Effector memory CD8-positive, alpha-beta T cell (primary cell): ENCODE data around the gene SIRPB2.

Experiments used
- ATAC-seq: fragments of 150-1000 bp; cut with Tn5 transposase; replicated peaks from 2 replicates; pipeline ENCODE4 v1.10.0; 2021; ENCODE audit warnings: mild to moderate bottlenecking, moderate library complexity
- DNase-seq, 3 experiments: peaks; one replicate each; pipeline ENCODE4 v3.0.0; 2021
- H3K27ac Mint-ChIP-seq, 2 donors: one replicate each; pipeline ENCODE4 v1.8.0; 2022; ENCODE audit warnings: mild to moderate bottlenecking in 2 of 2, mixed read lengths in 2 of 2, moderate library complexity in 2 of 2
- H3K27me3 Mint-ChIP-seq, 2 donors: one replicate each; pipeline ENCODE4 v1.8.0; 2022; ENCODE audit warnings: mixed read lengths in 2 of 2
- H3K36me3 Mint-ChIP-seq: one replicate; pipeline ENCODE4 v1.8.0; 2022; ENCODE audit warnings: mild to moderate bottlenecking, moderate library complexity, mixed read lengths; ENCODE audit not compliant: insufficient read depth
- H3K4me1 Mint-ChIP-seq, 2 donors: one replicate each; pipeline ENCODE4 v1.8.0; 2022; ENCODE audit warnings: low read depth in 2 of 2, mixed read lengths in 2 of 2
- H3K4me3 Mint-ChIP-seq, 2 donors: one replicate each; pipeline ENCODE4 v1.8.0; 2022; ENCODE audit warnings: mild to moderate bottlenecking in 2 of 2, mixed read lengths in 2 of 2, moderate library complexity in 2 of 2
- H3K9me3 Mint-ChIP-seq, 2 donors: one replicate each; pipeline ENCODE4 v1.8.0; 2022; ENCODE audit warnings: mixed read lengths in 2 of 2
- total RNA-seq, 9 experiments: gene quantifications; one replicate each; lab custom pipeline; 2026; lab: John Stamatoyannopoulos, UW

SIRPB2 gene
- total RNA-seq, result 0 reads per million in 9 experiments

DNA sequence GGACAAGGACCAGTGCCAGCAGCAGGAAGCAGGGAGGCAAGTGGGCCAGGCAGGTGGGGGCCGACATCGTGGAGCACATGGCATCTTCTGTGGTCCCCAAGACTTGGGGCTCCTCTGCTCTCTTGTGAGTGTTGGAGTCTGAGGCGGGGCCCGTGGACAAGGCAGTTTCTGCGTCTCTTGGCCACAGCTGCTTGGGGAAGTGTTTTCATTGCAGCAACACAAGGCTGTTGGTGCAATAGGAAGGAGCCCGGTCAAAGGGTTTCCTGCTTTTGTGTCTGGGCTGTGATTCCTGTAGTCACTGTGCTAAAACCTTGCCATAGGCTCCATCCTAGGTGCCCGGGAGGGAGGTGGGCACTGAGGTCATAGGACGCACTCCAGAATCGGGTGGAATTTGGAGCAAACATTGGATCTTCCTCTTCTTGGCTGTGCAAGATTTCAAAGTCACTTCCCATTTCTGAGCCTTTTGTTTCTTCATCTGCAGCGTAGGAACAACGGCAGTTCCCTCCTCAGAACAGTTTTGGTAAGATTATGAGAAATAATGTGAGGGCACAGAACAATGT lies at the start of gene SIRPB2:
Gene SIRPB2 (minus strand): TSS at position 140 of the 560 bp plus-strand sequence. CDS start 61 bp downstream, at position 79.
- ATAC-seq (no peak), DNase-seq (no peak)
- Mint-ChIP-seq H3K27ac (no peak within 1 kb of the TSS), H3K9me3 (no peaks in the 10 kb centered on the region), H3K4me3 (peak within 1 kb of the TSS in 1 of 2 donors; percentile 17), H3K4me1 (peaks cover 0 to 2% of the 10 kb centered on the region in 2 donors), H3K36me3 (no peaks in the 10 kb centered on the region), H3K27me3 (peaks cover 66 to 70% of the 10 kb centered on the region in 2 donors)

DNA sequence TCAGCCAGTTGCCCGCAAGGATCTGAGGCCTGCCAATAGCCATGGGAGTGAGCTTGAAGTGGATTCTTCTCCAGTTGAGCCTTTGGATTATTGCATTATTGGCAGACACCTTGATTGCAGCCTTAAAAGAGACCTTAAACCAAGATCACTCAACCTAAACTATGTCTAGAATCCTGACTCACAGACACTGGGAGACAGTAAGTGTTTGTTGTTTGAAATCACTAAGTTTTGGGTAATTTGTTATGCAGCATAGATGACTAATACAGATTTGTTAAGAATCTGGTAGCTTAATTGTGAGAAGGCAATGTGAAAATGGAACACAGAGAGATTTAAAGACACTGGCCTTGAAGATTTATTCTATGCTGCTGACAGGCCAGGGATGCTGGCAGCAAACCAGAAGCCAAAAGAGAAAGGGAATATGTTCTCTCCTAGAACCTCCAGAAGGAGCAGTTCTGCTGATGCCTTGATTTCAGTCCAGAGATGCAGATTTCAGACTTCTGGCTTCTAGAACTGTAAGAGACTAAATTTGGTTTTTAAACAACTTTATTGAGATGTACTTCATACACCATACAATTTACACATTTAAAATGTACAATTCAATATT lies 48.7 kb upstream of the SIRPB2 start:
- Mint-ChIP-seq H3K4me1 (peaks cover 0 to 9% of the 10 kb centered on the region in 2 donors), H3K9me3 (peaks cover 0 to 2% of the 10 kb centered on the region in 2 donors), H3K27me3 (peaks cover 0 to 16% of the 10 kb centered on the region in 2 donors), H3K27ac (no peak overlapping the region), H3K36me3 (no peaks in the 10 kb centered on the region), H3K4me3 (no peak overlapping the region)
- DNase-seq (no peak), ATAC-seq (no peak)

DNA sequence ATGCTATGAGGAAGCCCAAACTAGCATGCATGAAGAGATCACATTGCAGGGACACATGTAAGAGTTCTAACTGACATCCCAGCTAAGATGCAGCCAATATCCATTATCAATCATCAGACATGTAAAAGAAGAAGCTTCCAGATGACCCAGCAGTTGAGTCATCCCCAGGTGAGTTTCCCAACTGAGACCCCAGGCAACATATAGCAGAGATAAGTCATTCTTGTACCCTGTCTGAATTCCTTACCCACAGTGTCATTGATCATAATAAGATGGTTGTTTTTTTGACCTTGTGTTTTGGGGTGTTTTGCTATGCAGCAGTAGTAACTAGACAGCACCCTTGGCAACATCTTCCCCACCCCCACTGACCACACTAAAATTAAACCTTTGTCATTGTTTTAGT lies 47.4 kb upstream of the SIRPB2 start:
- ATAC-seq, result no peak
- Mint-ChIP-seq H3K9me3 (peaks cover 0 to 2% of the 10 kb centered on the region in 2 donors), H3K36me3 (no peaks in the 10 kb centered on the region), H3K4me1 (peaks cover 0 to 9% of the 10 kb centered on the region in 2 donors), H3K4me3 (no peak overlapping the region), H3K27me3 (peaks cover 0 to 17% of the 10 kb centered on the region in 2 donors), H3K27ac (no peak overlapping the region)
- no peak for DNase-seq

DNA sequence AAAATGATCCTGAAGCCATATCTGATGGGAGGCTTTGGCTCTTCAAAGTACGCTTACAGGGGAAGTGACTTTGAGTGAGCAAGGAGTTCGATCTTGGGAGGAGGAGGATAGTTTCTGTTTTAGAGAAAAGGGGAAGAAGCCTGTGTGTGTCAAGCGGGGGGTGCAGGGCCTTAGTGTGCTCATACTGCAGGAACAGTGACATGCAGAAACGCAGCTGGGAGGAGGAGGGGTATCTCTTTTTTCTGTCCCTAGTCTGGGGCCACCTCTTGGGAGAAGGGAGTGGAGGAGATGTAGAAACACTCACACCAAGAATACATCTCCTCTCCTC lies 46.5 kb upstream of the SIRPB2 start:
- Mint-ChIP-seq H3K27me3 (peaks cover 0 to 22% of the 10 kb centered on the region in 2 donors), H3K4me3 (no peak overlapping the region), H3K27ac (peak overlapping the region in 1 of 2 donors; percentile 57), H3K4me1 (peaks cover 0 to 9% of the 10 kb centered on the region in 2 donors), H3K36me3 (no peaks in the 10 kb centered on the region), H3K9me3 (peaks cover 0 to 2% of the 10 kb centered on the region in 2 donors)
- ATAC-seq (no peak), DNase-seq (no peak)

DNA sequence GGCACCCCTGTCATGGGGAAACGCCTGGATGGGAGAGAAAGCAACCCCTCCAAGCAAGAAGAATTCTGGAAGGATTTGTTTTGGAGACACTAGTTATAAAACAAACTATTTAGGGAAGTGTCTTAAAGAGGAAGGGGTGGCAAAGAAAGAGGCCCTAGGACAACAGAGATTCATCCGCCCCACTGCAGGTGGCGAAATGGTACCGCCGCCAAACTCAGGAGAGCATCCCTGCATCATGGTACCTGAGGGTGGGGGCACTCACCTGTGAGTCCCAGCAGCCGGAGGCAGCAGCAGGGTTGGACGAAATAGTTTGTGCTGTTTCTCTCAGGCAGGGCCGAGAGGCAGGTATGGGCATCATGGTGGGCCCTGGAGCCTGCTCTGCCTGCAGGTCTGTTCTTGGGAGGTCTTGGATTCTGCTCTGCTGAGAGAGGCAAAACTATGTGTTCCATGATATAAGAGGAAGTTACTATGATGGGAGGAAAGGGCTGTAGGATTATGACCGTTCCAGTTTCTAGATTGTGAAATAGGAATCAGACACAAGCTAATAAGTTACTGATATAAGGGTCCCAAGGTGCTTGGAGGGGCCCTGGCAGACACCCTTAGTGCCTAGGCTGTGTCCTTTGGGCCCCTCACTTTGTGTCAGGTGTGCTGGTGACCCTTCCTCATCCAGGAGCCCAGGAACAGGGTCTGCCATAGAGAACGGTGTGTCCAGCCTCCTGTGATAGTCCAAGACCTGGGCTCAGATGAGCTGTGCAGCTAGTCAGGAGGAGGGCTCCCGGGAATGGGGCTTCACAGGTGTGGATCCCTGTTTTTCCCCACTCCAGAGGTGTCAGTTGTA lies 45.9 kb upstream of the SIRPB2 start:
- H3K4me1 Mint-ChIP-seq, result peaks cover 0 to 9% of the 10 kb centered on the region in 2 donors
- no peak overlapping the region for H3K4me3 Mint-ChIP-seq
- H3K36me3 Mint-ChIP-seq, result no peaks in the 10 kb centered on the region
- H3K27me3 Mint-ChIP-seq, result peaks cover 0 to 22% of the 10 kb centered on the region in 2 donors
- no peak for ATAC-seq
- H3K27ac Mint-ChIP-seq, result peak overlapping the region in 1 of 2 donors; percentile 57
- H3K9me3 Mint-ChIP-seq, result peaks cover 0 to 2% of the 10 kb centered on the region in 2 donors
- DNase-seq, result no peak

DNA sequence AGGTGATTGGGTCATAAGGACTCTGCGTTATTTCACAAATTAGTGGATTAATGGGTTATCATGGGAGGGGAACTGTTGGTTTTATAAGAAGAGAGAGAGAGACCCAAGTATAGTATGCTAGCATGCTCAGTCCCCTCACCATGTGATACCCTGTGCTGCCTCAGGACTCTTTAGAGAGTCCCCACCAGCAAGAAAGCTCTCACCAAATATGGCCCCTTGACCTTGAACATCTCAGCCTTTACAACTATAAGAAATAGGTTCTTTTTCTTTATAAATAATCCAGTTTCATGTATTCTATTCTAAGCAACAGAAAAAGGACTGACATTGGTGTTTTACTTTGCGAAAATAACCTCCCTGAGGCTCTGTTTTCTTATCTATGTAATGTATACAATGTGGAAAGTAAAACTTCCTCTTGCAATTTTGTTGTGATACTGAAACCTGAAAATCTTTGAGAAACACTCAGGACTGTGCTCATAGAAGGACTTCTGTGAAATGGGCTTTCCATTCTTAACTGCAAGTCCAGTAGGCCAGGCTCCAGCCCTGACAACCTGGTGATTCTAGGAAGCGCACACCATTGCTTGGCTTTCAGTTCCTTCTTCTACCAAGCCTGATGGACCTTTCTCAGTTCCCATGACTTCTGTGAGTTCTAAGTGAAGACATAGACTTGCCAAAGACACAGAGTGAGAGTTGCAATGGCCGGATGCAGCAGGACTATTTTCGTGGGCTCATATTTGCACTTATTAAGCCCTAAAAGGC lies 44.4 kb upstream of the SIRPB2 start:
- Mint-ChIP-seq H3K4me3 (no peak overlapping the region), H3K36me3 (no peaks in the 10 kb centered on the region), H3K9me3 (peaks cover 0 to 2% of the 10 kb centered on the region in 2 donors), H3K27me3 (peaks cover 14 to 37% of the 10 kb centered on the region in 2 donors), H3K27ac (no peak overlapping the region), H3K4me1 (peaks cover 0 to 9% of the 10 kb centered on the region in 2 donors)
- DNase-seq, result no peak
- ATAC-seq, result no peak

DNA sequence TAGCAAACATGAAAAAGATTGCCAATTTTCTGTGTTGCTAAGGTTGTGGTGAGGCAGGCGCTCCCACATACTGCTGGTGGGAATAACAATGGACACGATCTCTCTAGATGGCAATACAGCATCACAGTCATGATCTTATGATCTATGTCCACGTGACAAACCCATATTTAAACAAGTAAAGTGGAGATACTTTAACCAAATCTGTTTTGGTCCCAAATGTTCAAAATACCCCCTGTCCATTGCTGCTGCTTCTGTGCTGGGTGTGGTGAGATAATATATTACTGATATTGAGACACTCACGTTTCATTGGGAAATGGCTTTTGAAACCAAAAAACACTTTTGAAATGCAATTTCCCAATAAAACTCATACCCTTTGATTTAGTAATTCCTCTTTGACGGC lies 43.3 kb upstream of the SIRPB2 start:
- ATAC-seq (no peak), DNase-seq (no peak)
- Mint-ChIP-seq H3K9me3 (no peaks in the 10 kb centered on the region), H3K4me1 (peaks cover 0 to 9% of the 10 kb centered on the region in 2 donors), H3K27ac (no peak overlapping the region), H3K36me3 (no peaks in the 10 kb centered on the region), H3K4me3 (no peak overlapping the region), H3K27me3 (peaks cover 24 to 48% of the 10 kb centered on the region in 2 donors)

DNA sequence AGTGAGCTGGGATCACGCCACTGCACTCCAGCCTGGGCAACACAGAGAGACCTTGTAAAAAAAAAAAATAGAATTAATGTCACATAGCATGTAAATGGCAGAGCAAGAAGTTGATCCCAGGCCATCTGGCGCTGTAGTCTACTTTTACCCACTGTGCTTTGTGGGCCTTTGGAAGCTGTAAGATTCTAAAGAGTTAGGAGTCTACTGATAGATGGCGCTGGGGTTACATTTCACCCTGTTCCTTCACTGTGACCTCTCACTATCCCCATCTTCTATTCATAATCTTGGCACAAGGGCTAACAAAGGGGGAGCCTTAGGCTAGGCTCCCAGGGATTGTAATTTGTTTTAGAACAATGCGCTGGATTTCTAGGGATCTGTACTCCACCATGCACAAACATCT lies 41.8 kb upstream of the SIRPB2 start:
- no peak overlapping the region for H3K4me3 Mint-ChIP-seq
- peaks cover 24 to 47% of the 10 kb centered on the region in 2 donors for H3K27me3 Mint-ChIP-seq
- ATAC-seq, result no peak
- no peak overlapping the region for H3K27ac Mint-ChIP-seq
- H3K9me3 Mint-ChIP-seq, result no peaks in the 10 kb centered on the region
- H3K4me1 Mint-ChIP-seq, result peaks cover 0 to 9% of the 10 kb centered on the region in 2 donors
- no peak for DNase-seq
- H3K36me3 Mint-ChIP-seq, result no peaks in the 10 kb centered on the region

DNA sequence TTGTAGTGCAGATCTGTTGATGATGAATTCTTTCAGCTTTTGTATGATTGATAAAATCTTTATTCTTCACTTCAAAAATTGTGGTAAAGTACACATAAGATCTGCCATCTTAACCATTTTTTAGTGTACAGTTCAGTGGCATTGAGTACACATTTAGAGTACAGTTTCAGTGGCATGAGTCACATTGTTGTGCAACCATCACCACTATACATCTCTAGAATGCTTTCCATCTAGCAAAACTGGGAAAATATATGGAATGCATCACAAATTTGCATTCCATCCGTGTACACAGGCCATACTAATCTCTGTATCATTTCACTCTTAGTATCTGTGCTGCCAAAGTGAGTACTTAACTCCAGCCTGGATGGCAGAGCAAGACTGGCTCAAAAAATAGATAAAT lies 37.6 kb upstream of the SIRPB2 start:
- H3K27me3 Mint-ChIP-seq, result peaks cover 30 to 42% of the 10 kb centered on the region in 2 donors
- no peak for ATAC-seq
- no peaks in the 10 kb centered on the region for H3K9me3 Mint-ChIP-seq
- no peaks in the 10 kb centered on the region for H3K36me3 Mint-ChIP-seq
- no peak overlapping the region for H3K4me3 Mint-ChIP-seq
- no peak overlapping the region for H3K27ac Mint-ChIP-seq
- H3K4me1 Mint-ChIP-seq, result no peaks in the 10 kb centered on the region
- no peak for DNase-seq

DNA sequence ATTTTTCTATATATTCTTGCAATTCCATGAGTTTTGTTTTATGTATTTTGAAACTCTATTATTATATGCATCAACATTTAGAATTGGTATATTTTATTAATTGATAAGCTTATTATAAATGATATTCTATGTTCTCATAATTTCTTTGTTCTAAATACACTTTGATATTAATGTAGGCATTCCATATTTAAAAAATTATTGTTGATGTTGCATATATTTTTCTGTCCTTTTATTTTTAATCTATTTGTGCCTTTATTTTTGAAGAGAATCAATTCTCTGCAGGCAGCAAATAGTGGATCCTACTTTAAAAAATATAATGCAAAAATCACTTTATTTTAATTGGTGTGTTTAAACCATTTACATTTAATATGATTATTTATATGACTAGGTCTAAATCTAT lies 36.7 kb upstream of the SIRPB2 start:
- Mint-ChIP-seq H3K9me3 (no peaks in the 10 kb centered on the region), H3K4me1 (no peaks in the 10 kb centered on the region), H3K4me3 (no peak overlapping the region), H3K27ac (no peak overlapping the region), H3K27me3 (peaks cover 35 to 36% of the 10 kb centered on the region in 2 donors), H3K36me3 (no peaks in the 10 kb centered on the region)
- ATAC-seq (no peak), DNase-seq (no peak)

DNA sequence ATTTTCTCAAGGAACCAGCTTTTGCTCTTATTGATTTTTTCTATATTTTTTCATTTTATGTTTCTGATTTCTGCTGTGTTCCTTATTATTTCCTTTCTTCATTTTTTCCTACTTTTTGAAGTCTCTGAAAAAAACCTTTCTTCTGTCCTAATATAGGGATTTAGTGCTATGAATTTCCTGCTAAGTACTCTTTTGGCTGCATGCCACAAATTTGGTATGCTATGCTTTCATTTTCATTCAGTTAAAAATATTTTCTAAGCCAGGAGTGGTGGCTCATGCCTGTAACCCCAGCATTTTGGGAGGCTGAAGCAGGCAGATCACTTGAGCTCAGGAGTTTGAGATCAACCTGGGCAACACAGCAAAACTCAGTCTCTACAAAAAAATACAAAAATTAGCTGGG lies 35.7 kb upstream of the SIRPB2 start:
- no peak overlapping the region for H3K27ac Mint-ChIP-seq
- H3K9me3 Mint-ChIP-seq, result no peaks in the 10 kb centered on the region
- H3K4me1 Mint-ChIP-seq, result no peaks in the 10 kb centered on the region
- no peaks in the 10 kb centered on the region for H3K36me3 Mint-ChIP-seq
- ATAC-seq (no peak), DNase-seq (no peak)
- H3K27me3 Mint-ChIP-seq, result peaks cover 34 to 41% of the 10 kb centered on the region in 2 donors
- no peak overlapping the region for H3K4me3 Mint-ChIP-seq

DNA sequence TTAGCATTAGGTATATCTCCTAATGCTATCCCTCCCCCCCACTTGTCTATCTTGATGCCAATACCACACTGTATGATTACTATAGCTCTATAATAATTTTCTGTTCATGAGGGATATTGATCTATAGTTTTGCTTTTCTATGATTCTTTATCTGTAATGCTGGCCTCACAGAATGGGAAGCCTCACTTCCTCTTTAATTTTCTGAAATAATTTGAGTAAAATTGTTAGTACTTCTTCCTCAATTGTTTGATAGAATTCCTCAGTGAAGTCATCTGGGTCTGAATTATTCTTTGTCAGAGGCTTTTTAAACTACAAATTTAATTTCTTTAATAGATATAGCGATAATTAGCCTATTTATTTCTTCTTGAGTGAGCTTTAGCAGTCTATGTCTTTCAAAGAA lies 35.1 kb upstream of the SIRPB2 start:
- peaks cover 33 to 41% of the 10 kb centered on the region in 2 donors for H3K27me3 Mint-ChIP-seq
- ATAC-seq (no peak), DNase-seq (no peak)
- no peaks in the 10 kb centered on the region for H3K4me1 Mint-ChIP-seq
- no peak overlapping the region for H3K4me3 Mint-ChIP-seq
- H3K36me3 Mint-ChIP-seq, result no peaks in the 10 kb centered on the region
- H3K9me3 Mint-ChIP-seq, result no peaks in the 10 kb centered on the region
- no peak overlapping the region for H3K27ac Mint-ChIP-seq

DNA sequence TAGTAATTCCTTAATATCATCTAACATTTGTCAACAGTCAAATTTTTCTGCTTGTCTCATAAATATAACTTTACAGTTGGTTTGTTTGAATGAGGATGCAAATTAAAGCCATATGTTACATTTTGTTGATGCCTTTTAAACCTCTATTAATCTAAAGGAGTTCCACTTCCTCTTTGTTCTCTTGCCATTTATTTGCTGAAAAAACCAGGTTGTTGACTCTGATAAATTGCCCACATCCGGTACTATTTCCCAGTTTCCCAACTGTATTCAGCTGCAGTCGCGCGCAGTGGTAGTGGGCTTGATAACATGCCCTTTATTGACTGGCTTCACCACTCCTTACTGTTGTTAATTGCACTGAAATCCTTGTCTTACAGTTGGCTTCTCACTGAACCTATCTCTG lies 32.8 kb upstream of the SIRPB2 start:
- DNase-seq (no peak), ATAC-seq (no peak)
- H3K36me3 Mint-ChIP-seq, result no peaks in the 10 kb centered on the region
- H3K4me1 Mint-ChIP-seq, result no peaks in the 10 kb centered on the region
- H3K27ac Mint-ChIP-seq, result no peak overlapping the region
- no peaks in the 10 kb centered on the region for H3K9me3 Mint-ChIP-seq
- peaks cover 28 to 32% of the 10 kb centered on the region in 2 donors for H3K27me3 Mint-ChIP-seq
- no peak overlapping the region for H3K4me3 Mint-ChIP-seq
